Ishikawa (cell line): ENCODE measurements around the gene TRAPPC8.

Experiments
- EGR1 ChIP-seq: IDR thresholded peaks from 2 replicates; pipeline ENCODE4 v1.6.1; 2012
- EP300 ChIP-seq: IDR thresholded peaks from 2 replicates; pipeline ENCODE4 v1.6.1; 2012; ENCODE audit warnings: borderline replicate concordance
- FOXM1 ChIP-seq: IDR thresholded peaks from 2 replicates; pipeline ENCODE4 v1.6.1; 2012; ENCODE audit warnings: low read depth, borderline replicate concordance
- MAX ChIP-seq: IDR thresholded peaks from 2 replicates; pipeline ENCODE4 v1.6.1; 2012
- TCF12 ChIP-seq: IDR thresholded peaks from 2 replicates; pipeline ENCODE4 v1.6.1; 2012; ENCODE audit warnings: low read depth
- YY1 ChIP-seq: IDR thresholded peaks from 2 replicates; pipeline ENCODE4 v1.6.1; 2012; ENCODE audit warnings: low read depth
- ZBTB7A ChIP-seq: IDR thresholded peaks from 2 replicates; pipeline ENCODE4 v1.6.1; 2012; ENCODE audit warnings: low read depth
- TF ChIP-seq, protein P1 (sequence below): IDR thresholded peaks from 2 replicates; pipeline ENCODE4 v1.6.1; 2012; ENCODE audit warnings: low read depth, mild to moderate bottlenecking
- TF ChIP-seq, protein P2 (sequence below): IDR thresholded peaks from 2 replicates; pipeline ENCODE4 v1.6.1; 2012

GRCh38 chr18:31783059-31783458, 159.9 kb downstream of the TRAPPC8 start:
- no peak for TF ChIP-seq EP300
- TF ChIP-seq EGR1: no peak
- no peak for TF ChIP-seq FOXM1
- TF ChIP-seq YY1: no peak
- TF ChIP-seq MAX: no peak
- TF ChIP-seq, protein P1, sequence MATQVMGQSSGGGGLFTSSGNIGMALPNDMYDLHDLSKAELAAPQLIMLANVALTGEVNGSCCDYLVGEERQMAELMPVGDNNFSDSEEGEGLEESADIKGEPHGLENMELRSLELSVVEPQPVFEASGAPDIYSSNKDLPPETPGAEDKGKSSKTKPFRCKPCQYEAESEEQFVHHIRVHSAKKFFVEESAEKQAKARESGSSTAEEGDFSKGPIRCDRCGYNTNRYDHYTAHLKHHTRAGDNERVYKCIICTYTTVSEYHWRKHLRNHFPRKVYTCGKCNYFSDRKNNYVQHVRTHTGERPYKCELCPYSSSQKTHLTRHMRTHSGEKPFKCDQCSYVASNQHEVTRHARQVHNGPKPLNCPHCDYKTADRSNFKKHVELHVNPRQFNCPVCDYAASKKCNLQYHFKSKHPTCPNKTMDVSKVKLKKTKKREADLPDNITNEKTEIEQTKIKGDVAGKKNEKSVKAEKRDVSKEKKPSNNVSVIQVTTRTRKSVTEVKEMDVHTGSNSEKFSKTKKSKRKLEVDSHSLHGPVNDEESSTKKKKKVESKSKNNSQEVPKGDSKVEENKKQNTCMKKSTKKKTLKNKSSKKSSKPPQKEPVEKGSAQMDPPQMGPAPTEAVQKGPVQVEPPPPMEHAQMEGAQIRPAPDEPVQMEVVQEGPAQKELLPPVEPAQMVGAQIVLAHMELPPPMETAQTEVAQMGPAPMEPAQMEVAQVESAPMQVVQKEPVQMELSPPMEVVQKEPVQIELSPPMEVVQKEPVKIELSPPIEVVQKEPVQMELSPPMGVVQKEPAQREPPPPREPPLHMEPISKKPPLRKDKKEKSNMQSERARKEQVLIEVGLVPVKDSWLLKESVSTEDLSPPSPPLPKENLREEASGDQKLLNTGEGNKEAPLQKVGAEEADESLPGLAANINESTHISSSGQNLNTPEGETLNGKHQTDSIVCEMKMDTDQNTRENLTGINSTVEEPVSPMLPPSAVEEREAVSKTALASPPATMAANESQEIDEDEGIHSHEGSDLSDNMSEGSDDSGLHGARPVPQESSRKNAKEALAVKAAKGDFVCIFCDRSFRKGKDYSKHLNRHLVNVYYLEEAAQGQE: no peak
- no peak for TF ChIP-seq TCF12
- no peak for TF ChIP-seq ZBTB7A
- TF ChIP-seq, protein P2, sequence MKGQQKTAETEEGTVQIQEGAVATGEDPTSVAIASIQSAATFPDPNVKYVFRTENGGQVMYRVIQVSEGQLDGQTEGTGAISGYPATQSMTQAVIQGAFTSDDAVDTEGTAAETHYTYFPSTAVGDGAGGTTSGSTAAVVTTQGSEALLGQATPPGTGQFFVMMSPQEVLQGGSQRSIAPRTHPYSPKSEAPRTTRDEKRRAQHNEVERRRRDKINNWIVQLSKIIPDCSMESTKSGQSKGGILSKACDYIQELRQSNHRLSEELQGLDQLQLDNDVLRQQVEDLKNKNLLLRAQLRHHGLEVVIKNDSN: no peak
